H9 (cell line): ENCODE measurements around the gene IL15RA. TPM values are rescaled to one million over a fixed set of nuclear protein-coding genes. Genes with fewer than 3 reads are reported as not detected.

ENCODE experiments used
- DNase-seq: peaks from one replicate; pipeline ENCODE4 v3.0.0-alpha.2; 2017
- H2AFZ ChIP-seq: one replicate; pipeline ENCODE4 v1.6.1; 2013; ENCODE audit warnings: mild to moderate bottlenecking, low read length, control low read depth, moderate library complexity
- H2AK5ac ChIP-seq: 2 replicates; pipeline ENCODE4 v1.6.1; 2013; ENCODE audit warnings: low read length, control low read depth, mixed read lengths; ENCODE audit not compliant: insufficient read length
- H2BK120ac ChIP-seq: one replicate; pipeline ENCODE4 v1.6.1; 2013; ENCODE audit warnings: low read depth, mild to moderate bottlenecking, low read length, control low read depth, inconsistent platforms; ENCODE audit not compliant: poor library complexity, severe bottlenecking
- H2BK12ac ChIP-seq: 2 replicates; pipeline ENCODE4 v1.6.1; 2013; ENCODE audit warnings: low read length, control low read depth, mixed read lengths, low read depth; ENCODE audit not compliant: insufficient read length
- H2BK15ac ChIP-seq: 2 replicates; pipeline ENCODE4 v1.6.1; 2013; ENCODE audit warnings: low read depth, low read length, control low read depth
- H2BK20ac ChIP-seq: one replicate; pipeline ENCODE4 v1.6.1; 2013; ENCODE audit warnings: low read depth, mild to moderate bottlenecking, low read length, control low read depth, inconsistent platforms; ENCODE audit not compliant: poor library complexity, severe bottlenecking
- H2BK5ac ChIP-seq: 2 replicates; pipeline ENCODE4 v1.6.1; 2013; ENCODE audit warnings: low read length, control low read depth, mixed read lengths; ENCODE audit not compliant: insufficient read length
- H3K14ac ChIP-seq: 2 replicates; pipeline ENCODE4 v1.6.1; 2013; ENCODE audit warnings: low read length, control low read depth; ENCODE audit not compliant: insufficient read depth
- H3K18ac ChIP-seq: 2 replicates; pipeline ENCODE4 v1.6.1; 2013; ENCODE audit warnings: low read depth, mild to moderate bottlenecking, mixed read lengths, low read length, control low read depth; ENCODE audit not compliant: insufficient read length
- H3K23ac ChIP-seq: 2 replicates; pipeline ENCODE4 v1.6.1; 2013; ENCODE audit warnings: low read length, control low read depth, mixed read lengths, low read depth; ENCODE audit not compliant: insufficient read length
- H3K23me2 ChIP-seq: 2 replicates; pipeline ENCODE4 v1.6.1; 2013; ENCODE audit warnings: low read depth, mild to moderate bottlenecking, mixed read lengths, low read length, control low read depth; ENCODE audit not compliant: insufficient read length, poor library complexity, severe bottlenecking
- H3K27ac ChIP-seq: 2 replicates; pipeline ENCODE4 v1.5.1; 2013; ENCODE audit warnings: low read length, control low read depth, mixed read lengths, low read depth; ENCODE audit not compliant: insufficient read length
- H3K27me3 ChIP-seq: 2 replicates; pipeline ENCODE4 v1.6.1; 2013; ENCODE audit warnings: low read length, control low read depth, inconsistent platforms; ENCODE audit not compliant: insufficient read depth
- H3K4ac ChIP-seq: 2 replicates; pipeline ENCODE4 v1.6.1; 2013; ENCODE audit warnings: low read depth, mild to moderate bottlenecking, control low read depth, inconsistent platforms, low read length, moderate library complexity
- H3K4me1 ChIP-seq: 2 replicates; pipeline ENCODE4 v1.6.1; 2013; ENCODE audit warnings: low read length, control low read depth, inconsistent platforms; ENCODE audit not compliant: insufficient read depth
- H3K4me2 ChIP-seq: 2 replicates; pipeline ENCODE4 v1.6.1; 2013; ENCODE audit warnings: low read length, control low read depth, mixed read lengths; ENCODE audit not compliant: insufficient read length, insufficient read depth
- H3K56ac ChIP-seq: 2 replicates; pipeline ENCODE4 v1.6.1; 2013; ENCODE audit warnings: low read depth, mild to moderate bottlenecking, mixed read lengths, low read length, control low read depth; ENCODE audit not compliant: insufficient read length
- H3K79me1 ChIP-seq: 2 replicates; pipeline ENCODE4 v1.6.1; 2013; ENCODE audit warnings: low read depth, mild to moderate bottlenecking, moderate library complexity, low read length, control low read depth, inconsistent platforms; ENCODE audit not compliant: insufficient read depth, poor library complexity, severe bottlenecking
- H3K79me2 ChIP-seq: 2 replicates; pipeline ENCODE4 v1.6.1; 2013; ENCODE audit warnings: low read length, control low read depth, inconsistent platforms; ENCODE audit not compliant: insufficient read depth
- H3K9ac ChIP-seq: 2 replicates; pipeline ENCODE4 v1.6.1; 2013; ENCODE audit warnings: low read length, control low read depth, mixed read lengths; ENCODE audit not compliant: insufficient read length; ENCODE audit errors: extremely low read depth
- H3K9me3 ChIP-seq: one replicate; pipeline ENCODE4 v1.6.1; 2013; ENCODE audit warnings: low read depth, low read length, inconsistent platforms; ENCODE audit not compliant: control insufficient read depth
- H3T11ph ChIP-seq: one replicate; pipeline ENCODE4 v1.6.1; 2013; ENCODE audit warnings: mild to moderate bottlenecking, low read length, control low read depth, inconsistent platforms
- H4K20me1 ChIP-seq: one replicate; pipeline ENCODE4 v1.6.1; 2013; ENCODE audit not compliant: control insufficient read depth, insufficient read length, insufficient read depth
- H4K5ac ChIP-seq: 2 replicates; pipeline ENCODE4 v1.6.1; 2013; ENCODE audit warnings: low read depth, mild to moderate bottlenecking, mixed read lengths, low read length, control low read depth; ENCODE audit not compliant: insufficient read length
- H4K8ac ChIP-seq: replicated peaks from 2 replicates; pipeline ENCODE4 v1.6.1; 2013; ENCODE audit warnings: low read length, control low read depth, mixed read lengths, low read depth; ENCODE audit not compliant: insufficient read length
- H4K91ac ChIP-seq: 2 replicates; pipeline ENCODE4 v1.6.1; 2013; ENCODE audit warnings: low read depth, mild to moderate bottlenecking, moderate library complexity, mixed read lengths, low read length, control low read depth; ENCODE audit not compliant: insufficient read length
- H3K27ac Mint-ChIP-seq, 3 experiments: 2 replicates in 2 of 3; 3 replicates in 1 of 3; pipeline ENCODE4 v1.8.0; 2020 to 2021; ENCODE audit warnings: mixed read lengths in 3 of 3, mild to moderate bottlenecking in 1 of 3, moderate library complexity in 1 of 3
- H3K27me3 Mint-ChIP-seq: 2 replicates; pipeline ENCODE4 v1.8.0; 2021; ENCODE audit warnings: low read depth, mild to moderate bottlenecking, moderate library complexity, mixed read lengths
- H3K36me3 Mint-ChIP-seq, 3 experiments: 2 replicates in 2 of 3; 3 replicates in 1 of 3; pipeline ENCODE4 v1.8.0; 2020 to 2021; ENCODE audit warnings: low read depth in 3 of 3, mixed read lengths in 3 of 3; ENCODE audit not compliant: insufficient read depth in 1 of 3
- H3K4me1 Mint-ChIP-seq, 2 experiments: 2 replicates each; pipeline ENCODE4 v1.8.0; 2020; ENCODE audit warnings: mixed read lengths in 2 of 2
- H3K4me3 Mint-ChIP-seq, 2 experiments: 2 replicates in 1 of 2; 3 replicates in 1 of 2; pipeline ENCODE4 v1.8.0; 2020 to 2021; ENCODE audit warnings: mild to moderate bottlenecking in 2 of 2, mixed read lengths in 2 of 2, moderate library complexity in 1 of 2
- H3K9me3 Mint-ChIP-seq, 2 experiments: 2 replicates in 1 of 2; 3 replicates in 1 of 2; pipeline ENCODE4 v1.8.0; 2020; ENCODE audit warnings: mild to moderate bottlenecking in 2 of 2, mixed read lengths in 2 of 2, moderate library complexity in 1 of 2
- CTCF ChIP-seq: fragments of 200-600 bp; sonication (generic); conservative IDR thresholded peaks from 3 replicates; pipeline ENCODE4 v1.8.0; 2021; ENCODE audit warnings: antibody characterized with exemption, mild to moderate bottlenecking
- WGBS: extraction: QIAGEN DNeasy Blood & Tissue Kit; methylation state at CpG from one replicate; pipeline ENCODE4 v1.1.7; 2013; ENCODE audit warnings: missing lambda C conversion rate, low lambda C conversion rate, mixed read lengths; ENCODE audit not compliant: insufficient read length; ENCODE audit errors: extremely low coverage; 5-methylcytosine and 5-hydroxymethylcytosine counted together
- total RNA-seq: library from RNA; stranded (reverse); gene quantifications from 2 replicates; pipeline ENCODE4 v1.2.1, GENCODE V29; 2021

IL15RA gene
- total RNA-seq, 1 experiment from 2014 or later: 0.31 TPM

- Mint-ChIP-seq H3K27ac (peak overlapping the region in 1 of 3 experiments; percentile 4; a peak in 1 of 7 replicates), H3K4me1 (no peaks in the 10 kb centered on the region), H3K27me3 (peaks cover 5% of the 10 kb centered on the region), H3K4me3 (no peak overlapping the region), H3K9me3 (peaks cover 0 to 3% of the 10 kb centered on the region in 2 experiments; a peak in 1 of 5 replicates), H3K36me3 (no peaks in the 10 kb centered on the region; a peak in 1 of 7 replicates)
- Histone ChIP-seq H3K4ac (no peak overlapping the region), H2AFZ (no peak overlapping the region), H2BK120ac (no peak overlapping the region), H3K18ac (no peak overlapping the region), H3K27ac (no peak overlapping the region), H2BK5ac (no peak overlapping the region), H3K4me1 (no peaks in the 10 kb centered on the region), H3K4me2 (no peak overlapping the region), H2BK12ac (no peak overlapping the region), H2AK5ac (no peak overlapping the region), H3K27me3 (no peaks in the 10 kb centered on the region), H3K14ac (no peak overlapping the region), H2BK20ac (no peak overlapping the region), H2BK15ac (no peak overlapping the region), H3K56ac (no peak overlapping the region), H4K91ac (no peak overlapping the region), H4K20me1 (no peaks in the 10 kb centered on the region), H3K9ac (no peak overlapping the region), H4K5ac (no peak overlapping the region), H4K8ac (no peak overlapping the region), H3K79me1 (no peaks in the 10 kb centered on the region), H3K79me2 (no peaks in the 10 kb centered on the region), H3K23ac (no peak overlapping the region), H3K23me2 (no peaks in the 10 kb centered on the region), H3K9me3 (no peaks in the 10 kb centered on the region), H3T11ph (no peak overlapping the region)
- no peak for TF ChIP-seq CTCF
- 100% methylated on average over 1 of the region's 6 CpGs for whole genome bisulfite sequencing
- no peak for DNase-seq
Observed at GRCh38 chr10:6019010-6019782, 41.9 kb upstream of the IL15RA start.
